GM12878 (cell line): ENCODE results near the gene NKAIN2.

Experiments used
- RAD51 ChIP-seq: fragments of 450-650 bp; IDR thresholded peaks from 2 replicates; pipeline ENCODE4 v1.6.1; 2016; ENCODE audit warnings: moderate library complexity, mild to moderate bottlenecking, inconsistent platforms
- RELA ChIP-seq: fragments of 450-650 bp; IDR thresholded peaks from 2 replicates; pipeline ENCODE4 v1.8.0; 2014; ENCODE audit warnings: borderline replicate concordance; ENCODE audit not compliant: partially characterized antibody
- TF ChIP-seq, protein P1 (sequence below), 3 experiments: IDR thresholded peaks in 2 of 3; conservative IDR thresholded peaks in 1 of 3; 2 replicates each; pipeline ENCODE4 v1.5.1; 2011; ENCODE audit warnings: low read depth in 3 of 3, low read length in 3 of 3, mild to moderate bottlenecking in 3 of 3, control low read depth in 2 of 3, moderate library complexity in 2 of 3, inconsistent platforms in 1 of 3, mixed read lengths in 1 of 3; ENCODE audit not compliant: control insufficient read depth in 2 of 3, insufficient read depth in 1 of 3; ENCODE audit errors: extremely low read depth in 1 of 3
- TF ChIP-seq, protein P2 (sequence below): fragments of 450-650 bp; IDR thresholded peaks from 2 replicates; pipeline ENCODE4 v1.6.1; 2017; ENCODE audit warnings: mild to moderate bottlenecking, moderate library complexity
- TF ChIP-seq, protein P3 (sequence below): IDR thresholded peaks from 2 replicates; pipeline ENCODE4 v1.6.1; 2012; ENCODE audit warnings: mild to moderate bottlenecking, low read depth, low read length

DNA sequence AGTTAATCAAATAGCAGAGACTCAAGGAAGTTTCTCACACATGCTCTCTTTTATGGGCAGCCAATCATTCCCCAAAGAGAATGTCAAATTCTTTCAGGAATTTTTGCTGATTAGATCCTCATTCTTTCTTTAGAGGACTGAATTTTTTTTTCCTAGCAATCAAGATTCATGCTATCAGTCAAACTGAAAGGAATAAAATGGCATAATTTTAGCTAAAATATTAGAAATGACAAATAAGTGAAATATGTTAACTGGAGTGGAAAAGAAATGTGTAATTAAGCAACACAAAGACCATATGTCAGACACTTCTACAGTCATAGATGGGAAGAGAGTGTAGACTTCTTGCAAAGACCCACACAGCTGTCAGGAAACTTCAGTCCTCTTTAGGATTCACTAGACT lies 916.2 kb downstream of the NKAIN2 start:
- no peak for TF ChIP-seq RAD51
- TF ChIP-seq RELA: no peak
- TF ChIP-seq, protein P1, sequence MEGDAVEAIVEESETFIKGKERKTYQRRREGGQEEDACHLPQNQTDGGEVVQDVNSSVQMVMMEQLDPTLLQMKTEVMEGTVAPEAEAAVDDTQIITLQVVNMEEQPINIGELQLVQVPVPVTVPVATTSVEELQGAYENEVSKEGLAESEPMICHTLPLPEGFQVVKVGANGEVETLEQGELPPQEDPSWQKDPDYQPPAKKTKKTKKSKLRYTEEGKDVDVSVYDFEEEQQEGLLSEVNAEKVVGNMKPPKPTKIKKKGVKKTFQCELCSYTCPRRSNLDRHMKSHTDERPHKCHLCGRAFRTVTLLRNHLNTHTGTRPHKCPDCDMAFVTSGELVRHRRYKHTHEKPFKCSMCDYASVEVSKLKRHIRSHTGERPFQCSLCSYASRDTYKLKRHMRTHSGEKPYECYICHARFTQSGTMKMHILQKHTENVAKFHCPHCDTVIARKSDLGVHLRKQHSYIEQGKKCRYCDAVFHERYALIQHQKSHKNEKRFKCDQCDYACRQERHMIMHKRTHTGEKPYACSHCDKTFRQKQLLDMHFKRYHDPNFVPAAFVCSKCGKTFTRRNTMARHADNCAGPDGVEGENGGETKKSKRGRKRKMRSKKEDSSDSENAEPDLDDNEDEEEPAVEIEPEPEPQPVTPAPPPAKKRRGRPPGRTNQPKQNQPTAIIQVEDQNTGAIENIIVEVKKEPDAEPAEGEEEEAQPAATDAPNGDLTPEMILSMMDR (IDR thresholded peaks at IDR 0.05 in 2 of 3, conservative IDR thresholded peaks at IDR 0.05 in 1 of 3; ENCODE audit: control insufficient read depth in 2 of 3, extremely low read depth in 1 of 3, insufficient read depth in 1 of 3, low read depth in 3 of 3, low read length in 3 of 3): no peak
- TF ChIP-seq, protein P2, sequence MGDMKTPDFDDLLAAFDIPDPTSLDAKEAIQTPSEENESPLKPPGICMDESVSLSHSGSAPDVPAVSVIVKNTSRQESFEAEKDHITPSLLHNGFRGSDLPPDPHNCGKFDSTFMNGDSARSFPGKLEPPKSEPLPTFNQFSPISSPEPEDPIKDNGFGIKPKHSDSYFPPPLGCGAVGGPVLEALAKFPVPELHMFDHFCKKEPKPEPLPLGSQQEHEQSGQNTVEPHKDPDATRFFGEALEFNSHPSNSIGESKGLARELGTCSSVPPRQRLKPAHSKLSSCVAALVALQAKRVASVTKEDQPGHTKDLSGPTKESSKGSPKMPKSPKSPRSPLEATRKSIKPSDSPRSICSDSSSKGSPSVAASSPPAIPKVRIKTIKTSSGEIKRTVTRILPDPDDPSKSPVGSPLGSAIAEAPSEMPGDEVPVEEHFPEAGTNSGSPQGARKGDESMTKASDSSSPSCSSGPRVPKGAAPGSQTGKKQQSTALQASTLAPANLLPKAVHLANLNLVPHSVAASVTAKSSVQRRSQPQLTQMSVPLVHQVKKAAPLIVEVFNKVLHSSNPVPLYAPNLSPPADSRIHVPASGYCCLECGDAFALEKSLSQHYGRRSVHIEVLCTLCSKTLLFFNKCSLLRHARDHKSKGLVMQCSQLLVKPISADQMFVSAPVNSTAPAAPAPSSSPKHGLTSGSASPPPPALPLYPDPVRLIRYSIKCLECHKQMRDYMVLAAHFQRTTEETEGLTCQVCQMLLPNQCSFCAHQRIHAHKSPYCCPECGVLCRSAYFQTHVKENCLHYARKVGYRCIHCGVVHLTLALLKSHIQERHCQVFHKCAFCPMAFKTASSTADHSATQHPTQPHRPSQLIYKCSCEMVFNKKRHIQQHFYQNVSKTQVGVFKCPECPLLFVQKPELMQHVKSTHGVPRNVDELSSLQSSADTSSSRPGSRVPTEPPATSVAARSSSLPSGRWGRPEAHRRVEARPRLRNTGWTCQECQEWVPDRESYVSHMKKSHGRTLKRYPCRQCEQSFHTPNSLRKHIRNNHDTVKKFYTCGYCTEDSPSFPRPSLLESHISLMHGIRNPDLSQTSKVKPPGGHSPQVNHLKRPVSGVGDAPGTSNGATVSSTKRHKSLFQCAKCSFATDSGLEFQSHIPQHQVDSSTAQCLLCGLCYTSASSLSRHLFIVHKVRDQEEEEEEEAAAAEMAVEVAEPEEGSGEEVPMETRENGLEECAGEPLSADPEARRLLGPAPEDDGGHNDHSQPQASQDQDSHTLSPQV: no peak
- TF ChIP-seq, protein P3, sequence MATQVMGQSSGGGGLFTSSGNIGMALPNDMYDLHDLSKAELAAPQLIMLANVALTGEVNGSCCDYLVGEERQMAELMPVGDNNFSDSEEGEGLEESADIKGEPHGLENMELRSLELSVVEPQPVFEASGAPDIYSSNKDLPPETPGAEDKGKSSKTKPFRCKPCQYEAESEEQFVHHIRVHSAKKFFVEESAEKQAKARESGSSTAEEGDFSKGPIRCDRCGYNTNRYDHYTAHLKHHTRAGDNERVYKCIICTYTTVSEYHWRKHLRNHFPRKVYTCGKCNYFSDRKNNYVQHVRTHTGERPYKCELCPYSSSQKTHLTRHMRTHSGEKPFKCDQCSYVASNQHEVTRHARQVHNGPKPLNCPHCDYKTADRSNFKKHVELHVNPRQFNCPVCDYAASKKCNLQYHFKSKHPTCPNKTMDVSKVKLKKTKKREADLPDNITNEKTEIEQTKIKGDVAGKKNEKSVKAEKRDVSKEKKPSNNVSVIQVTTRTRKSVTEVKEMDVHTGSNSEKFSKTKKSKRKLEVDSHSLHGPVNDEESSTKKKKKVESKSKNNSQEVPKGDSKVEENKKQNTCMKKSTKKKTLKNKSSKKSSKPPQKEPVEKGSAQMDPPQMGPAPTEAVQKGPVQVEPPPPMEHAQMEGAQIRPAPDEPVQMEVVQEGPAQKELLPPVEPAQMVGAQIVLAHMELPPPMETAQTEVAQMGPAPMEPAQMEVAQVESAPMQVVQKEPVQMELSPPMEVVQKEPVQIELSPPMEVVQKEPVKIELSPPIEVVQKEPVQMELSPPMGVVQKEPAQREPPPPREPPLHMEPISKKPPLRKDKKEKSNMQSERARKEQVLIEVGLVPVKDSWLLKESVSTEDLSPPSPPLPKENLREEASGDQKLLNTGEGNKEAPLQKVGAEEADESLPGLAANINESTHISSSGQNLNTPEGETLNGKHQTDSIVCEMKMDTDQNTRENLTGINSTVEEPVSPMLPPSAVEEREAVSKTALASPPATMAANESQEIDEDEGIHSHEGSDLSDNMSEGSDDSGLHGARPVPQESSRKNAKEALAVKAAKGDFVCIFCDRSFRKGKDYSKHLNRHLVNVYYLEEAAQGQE: no peak
